Aorta (tissue), 5 donors: ENCODE data around the gene NRIP1. TPM values are rescaled to one million over a fixed set of nuclear protein-coding genes. Genes with fewer than 3 reads are reported as not detected.

Experiments
- ATAC-seq: fragments of 200-7000 bp; cut with Tn5 transposase; one replicate; pipeline ENCODE4 v1.9.1; 2022; ENCODE audit warnings: moderate library complexity; ENCODE audit not compliant: low FRiP score
- DNase-seq, 2 donors: peaks; one replicate each; pipeline ENCODE4 v3.0.0-alpha.2; 2020
- H3K27ac ChIP-seq, 2 donors: one replicate each; pipeline ENCODE4 v1.5.1; 2013; ENCODE audit warnings: low read length in 2 of 2, mild to moderate bottlenecking in 2 of 2, moderate library complexity in 2 of 2, control low read depth in 1 of 2, inconsistent platforms in 1 of 2, low read depth in 1 of 2
- H3K27me3 ChIP-seq, 2 donors: one replicate each; pipeline ENCODE4 v1.6.1; 2013; ENCODE audit warnings: control low read depth in 1 of 2, low read length in 1 of 2, mild to moderate bottlenecking in 1 of 2, moderate library complexity in 1 of 2; ENCODE audit not compliant: insufficient read depth in 2 of 2, control insufficient read depth in 1 of 2
- H3K36me3 ChIP-seq, 2 donors: one replicate each; pipeline ENCODE4 v1.6.1; 2013; ENCODE audit warnings: control low read depth in 1 of 2, low read length in 1 of 2, mild to moderate bottlenecking in 1 of 2; ENCODE audit not compliant: insufficient read depth in 2 of 2, control insufficient read depth in 1 of 2
- H3K4me1 ChIP-seq, 2 donors: one replicate each; pipeline ENCODE4 v1.6.1; 2013; ENCODE audit warnings: low read length in 2 of 2, control low read depth in 1 of 2, mild to moderate bottlenecking in 1 of 2, moderate library complexity in 1 of 2; ENCODE audit not compliant: insufficient read depth in 2 of 2, control insufficient read depth in 1 of 2
- H3K4me3 ChIP-seq, 2 donors: one replicate each; pipeline ENCODE4 v1.5.1; 2013; ENCODE audit warnings: low read length in 2 of 2, control low read depth in 1 of 2, mild to moderate bottlenecking in 1 of 2
- H3K9me3 ChIP-seq: one replicate; pipeline ENCODE4 v1.6.1; 2013; ENCODE audit warnings: mild to moderate bottlenecking, low read length; ENCODE audit not compliant: control insufficient read depth
- WGBS, 2 donors: extraction: QIAGEN DNeasy Blood & Tissue Kit; methylation state at CpG; one replicate each; pipeline ENCODE4 v1.1.7; 2013; 5-methylcytosine and 5-hydroxymethylcytosine counted together
- intact Hi-C, 2 donors: fragments of 100-400 bp; cut with DNase I; formaldehyde crosslinking; loops; one replicate each; pipeline versions ENCODE4 v1.14.2 to v1.15.0; 2022
- polyA plus RNA-seq, 2 donors: library from polyadenylated mRNA; stranded (reverse); fragments of 200-250 nt; gene quantifications; one replicate each; pipeline ENCODE4 v1.2.3, GENCODE V29; 2013
- total RNA-seq, 2 donors: library from RNA; stranded (reverse); fragmentation: NEBNext Ultra II Directional; extraction: Animal tissue kit (Norgen Biotek cat#: 25700); gene quantifications; one replicate each; pipeline ENCODE4 v1.2.1, GENCODE V29; 2021
- donor health status: healthy with polysubstance abuse.
- donor health status: Bipolar disorder and iron deficiency.
- donor health status: DM: no; HTN: no; CAD: no.
- donor health status: DM: no; HTN: no; CAD: no.
- donor health status: DM: yes; HTN: yes; CAD: no.

Gene NRIP1
- total and polyA plus RNA-seq, 4 donors, result 3.8 to 37.1 (median 16.6) TPM

DNA sequence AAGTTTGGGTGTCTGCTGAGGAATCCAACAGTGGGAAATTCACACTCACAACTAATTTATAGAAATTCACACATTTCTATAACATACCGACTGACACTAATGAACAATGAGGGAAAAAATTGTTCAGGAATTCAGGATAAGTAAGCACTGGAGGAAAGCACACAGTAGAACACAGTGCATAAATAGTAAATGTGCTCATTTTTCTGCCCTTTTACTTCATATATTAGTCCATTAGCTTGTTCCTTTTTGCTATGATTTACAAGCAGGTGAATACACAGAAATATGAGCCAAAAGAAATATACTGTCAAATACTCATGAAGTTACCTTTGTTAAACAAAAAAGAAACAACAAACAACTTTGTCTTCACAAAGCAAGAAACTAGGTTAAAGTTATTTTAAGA, 11.3 kb downstream of the NRIP1 start:
- Histone ChIP-seq H3K4me3 (no peak overlapping the region), H3K36me3 (no peaks in the 10 kb centered on the region), H3K27me3 (no peaks in the 10 kb centered on the region), H3K9me3 (no peaks in the 10 kb centered on the region), H3K4me1 (peaks cover 0 to 7% of the 10 kb centered on the region in 2 donors), H3K27ac (no peak overlapping the region)
- no peak for DNase-seq
- WGBS, 2 donors, result 81 to 90% methylated on average over 1 of the region's 1 CpG
- no peak for ATAC-seq
- intact Hi-C loops, result loop anchor here in 1 of 2 donors (10.0 kb wide), 1 partner anchor 59 kb away; no protein-coding TSS in a partner anchor

DNA sequence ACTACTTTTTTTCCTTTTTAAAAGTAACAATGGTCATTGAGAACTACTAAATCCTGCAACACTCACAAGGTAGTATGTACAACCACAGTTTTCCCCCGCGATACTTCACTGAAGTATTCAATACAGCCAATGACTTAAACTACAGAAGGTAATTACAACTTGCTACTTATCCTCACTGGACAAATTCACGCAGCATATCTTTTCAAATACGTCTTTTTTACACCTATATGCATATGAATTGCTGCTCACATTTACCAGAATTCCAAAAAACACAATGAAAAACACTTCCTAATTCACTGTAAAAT, 12.4 kb downstream of the NRIP1 start:
- Histone ChIP-seq H3K36me3 (no peaks in the 10 kb centered on the region), H3K27me3 (no peaks in the 10 kb centered on the region), H3K4me3 (no peak overlapping the region), H3K9me3 (no peaks in the 10 kb centered on the region), H3K27ac (no peak overlapping the region), H3K4me1 (peaks cover 0 to 7% of the 10 kb centered on the region in 2 donors)
- intact Hi-C loops, result loop anchor here in 1 of 2 donors (10.0 kb wide), 1 partner anchor 58 kb away; no protein-coding TSS in a partner anchor
- no peak for DNase-seq
- no peak for ATAC-seq
- WGBS, 2 donors, result 93 to 94% methylated on average over 4 of the region's 4 CpGs

- no peak overlapping the region for H3K4me3 ChIP-seq
- no peak for DNase-seq
- ATAC-seq, result no peak
- no peaks in the 10 kb centered on the region for H3K36me3 ChIP-seq
- H3K27ac ChIP-seq, result no peak overlapping the region
- intact Hi-C loops, result loop anchor here in 1 of 2 donors (10.0 kb wide), 1 partner anchor 57 kb away; no protein-coding TSS in a partner anchor
- H3K9me3 ChIP-seq, result no peaks in the 10 kb centered on the region
- WGBS, 2 donors, result 78 to 89% methylated on average over 9 of the region's 9 CpGs
- peaks cover 0 to 7% of the 10 kb centered on the region in 2 donors for H3K4me1 ChIP-seq
- no peaks in the 10 kb centered on the region for H3K27me3 ChIP-seq
Measured at GRCh38 chr21:15051644-15052458, 12.9 kb downstream of the NRIP1 start.

GRCh38 chr21:15050568-15051377, 14.0 kb downstream of the NRIP1 start:
- WGBS, 2 donors, result 84 to 87% methylated on average over 11 of the region's 11 CpGs
- no peaks in the 10 kb centered on the region for H3K9me3 ChIP-seq
- DNase-seq (no peak), ATAC-seq (no peak)
- intact Hi-C loops, result loop anchor here in 1 of 2 donors (10.0 kb wide), 1 partner anchor 56 kb away; no protein-coding TSS in a partner anchor
- H3K4me3 ChIP-seq, result no peak overlapping the region
- H3K27me3 ChIP-seq, result no peaks in the 10 kb centered on the region
- H3K4me1 ChIP-seq, result peaks cover 0 to 7% of the 10 kb centered on the region in 2 donors
- H3K36me3 ChIP-seq, result no peaks in the 10 kb centered on the region
- no peak overlapping the region for H3K27ac ChIP-seq

DNA sequence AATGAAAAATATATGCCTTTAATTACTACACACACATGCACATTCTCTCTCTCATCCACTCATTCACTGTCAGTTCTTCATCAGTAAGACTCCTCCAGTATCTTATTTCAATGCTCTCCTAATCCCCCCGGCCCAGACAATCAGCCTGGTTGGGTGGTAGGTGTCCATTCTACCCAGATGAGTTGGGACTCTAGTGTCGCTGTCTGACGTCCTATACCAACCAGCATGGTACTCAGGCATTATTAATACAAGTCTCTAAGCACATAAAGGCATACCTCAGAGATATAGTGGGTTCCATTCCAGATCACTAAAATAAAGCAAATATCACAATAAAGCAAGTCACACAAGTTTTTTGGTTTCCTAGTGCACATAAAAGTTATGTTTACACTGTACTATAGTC, 19.8 kb downstream of the NRIP1 start:
- ATAC-seq (no peak), DNase-seq (no peak)
- Histone ChIP-seq H3K36me3 (no peaks in the 10 kb centered on the region), H3K9me3 (no peaks in the 10 kb centered on the region), H3K4me3 (no peak overlapping the region), H3K4me1 (no peaks in the 10 kb centered on the region), H3K27me3 (no peaks in the 10 kb centered on the region), H3K27ac (no peak overlapping the region)
- 95 to 96% methylated on average over 3 of the region's 3 CpGs for WGBS, 2 donors
- intact Hi-C loops, result no loop called here

- Histone ChIP-seq H3K4me1 (no peaks in the 10 kb centered on the region), H3K27ac (no peak overlapping the region), H3K9me3 (no peaks in the 10 kb centered on the region), H3K27me3 (no peaks in the 10 kb centered on the region), H3K4me3 (no peak overlapping the region), H3K36me3 (no peaks in the 10 kb centered on the region)
- DNase-seq, result no peak
- no peak for ATAC-seq
- intact Hi-C loops, result no loop called here
Measured at GRCh38 chr21:15042531-15042930, 22.3 kb downstream of the NRIP1 start.

GRCh38 chr21:15039607-15040299, 25.0 kb downstream of the NRIP1 start:
- Histone ChIP-seq H3K36me3 (no peaks in the 10 kb centered on the region), H3K27ac (no peak overlapping the region), H3K4me3 (no peak overlapping the region), H3K27me3 (no peaks in the 10 kb centered on the region), H3K4me1 (no peaks in the 10 kb centered on the region), H3K9me3 (no peaks in the 10 kb centered on the region)
- DNase-seq (no peak), ATAC-seq (no peak)
- WGBS, 2 donors, result 90 to 99% methylated on average over 1 of the region's 1 CpG
- intact Hi-C loops, result no loop called here

- Histone ChIP-seq H3K4me3 (no peak overlapping the region), H3K36me3 (no peaks in the 10 kb centered on the region), H3K9me3 (no peaks in the 10 kb centered on the region), H3K27me3 (no peaks in the 10 kb centered on the region), H3K27ac (no peak overlapping the region), H3K4me1 (peaks cover 0 to 3% of the 10 kb centered on the region in 2 donors)
- ATAC-seq (no peak), DNase-seq (no peak)
- intact Hi-C loops, result no loop called here
- 92 to 94% methylated on average over 1 of the region's 1 CpG for WGBS, 2 donors
Measured at GRCh38 chr21:15037900-15038293, 26.9 kb downstream of the NRIP1 start.
